ENCODE results near the gene MYO1B.

DNA sequence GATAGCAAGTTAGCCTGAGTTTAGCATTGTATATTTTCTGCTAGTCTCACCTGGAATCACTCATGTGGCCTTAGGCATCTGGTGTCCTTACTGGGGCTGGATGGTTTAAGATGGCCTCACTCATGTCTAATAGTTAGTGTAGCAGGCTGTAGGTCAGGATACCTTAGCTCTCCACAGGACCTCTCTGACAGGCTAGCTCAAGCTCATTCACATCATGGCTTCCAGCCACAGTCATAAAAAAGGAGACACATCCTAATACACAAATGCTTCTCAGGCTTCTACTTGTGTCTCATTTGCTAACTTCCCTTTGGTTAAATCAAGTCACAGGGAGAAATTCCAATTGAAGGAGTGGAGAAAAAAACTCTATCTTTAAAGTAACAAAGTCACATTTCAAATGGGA lies 47.7 kb downstream of the MYO1B start:
- no peak for TF ChIP-seq POLR2A (IDR thresholded peaks at IDR 0.05; ENCODE audit: low read depth, low read length)
- no peak for TF ChIP-seq POLR2AphosphoS5 (IDR thresholded peaks at IDR 0.05; ENCODE audit: low read depth, low read length)
- TF ChIP-seq TAF1 (IDR thresholded peaks at IDR 0.05; ENCODE audit: borderline replicate concordance, low read depth, low read length), result no peak

Measured in GM12892 (cell line).